ENCODE results near the gene DPM2.

The DPM2 gene

GRCh38 chr9:127943731-127944144, 6.1 kb upstream of the DPM2 start:
- peak; percentile 97 for TF ChIP-seq CTCF (IDR thresholded peaks at IDR 0.05; ENCODE audit: control insufficient read depth, insufficient read depth, low read depth, low read length, missing control alignments)
- no peak overlapping the region for H3K4me3 ChIP-seq (ENCODE audit: control insufficient read depth, low read depth, low read length)
- no peak for DNase-seq (ENCODE audit: low read depth)

GRCh38 chr9:127943011-127943662, 5.5 kb upstream of the DPM2 start:
- TF ChIP-seq CTCF (IDR thresholded peaks at IDR 0.05; ENCODE audit: control insufficient read depth, insufficient read depth, low read depth, low read length, missing control alignments), result no peak
- no peak overlapping the region for H3K4me3 ChIP-seq (ENCODE audit: control insufficient read depth, low read depth, low read length)
- DNase-seq (ENCODE audit: low read depth), result no peak

GRCh38 chr9:127942216-127943010, 4.8 kb upstream of the DPM2 start:
- no peak for DNase-seq (ENCODE audit: low read depth)
- no peak overlapping the region for H3K4me3 ChIP-seq (ENCODE audit: control insufficient read depth, low read depth, low read length)

GRCh38 chr9:127941961-127942215, 4.2 kb upstream of the DPM2 start:
- no peak for DNase-seq (ENCODE audit: low read depth)

More at GRCh38 chr9:127942216-127943010, 4.8 kb upstream of the DPM2 start:
- peak; percentile 88 for TF ChIP-seq CTCF (IDR thresholded peaks at IDR 0.05; ENCODE audit: control insufficient read depth, insufficient read depth, low read depth, low read length, missing control alignments)

GRCh38 chr9:127941062-127941960, 3.7 kb upstream of the DPM2 start:
- H3K4me3 ChIP-seq (ENCODE audit: control insufficient read depth, low read depth, low read length), result no peak overlapping the region
- TF ChIP-seq CTCF (IDR thresholded peaks at IDR 0.05; ENCODE audit: control insufficient read depth, insufficient read depth, low read depth, low read length, missing control alignments), result no peak

More at GRCh38 chr9:127941961-127942215, 4.2 kb upstream of the DPM2 start:
- H3K4me3 ChIP-seq (ENCODE audit: control insufficient read depth, low read depth, low read length), result no peak overlapping the region
- TF ChIP-seq CTCF (IDR thresholded peaks at IDR 0.05; ENCODE audit: control insufficient read depth, insufficient read depth, low read depth, low read length, missing control alignments), result no peak

GRCh38 chr9:127940593-127940992, 2.9 kb upstream of the DPM2 start:
- no peak for DNase-seq (ENCODE audit: low read depth)
- TF ChIP-seq CTCF (IDR thresholded peaks at IDR 0.05; ENCODE audit: control insufficient read depth, insufficient read depth, low read depth, low read length, missing control alignments), result no peak

More at GRCh38 chr9:127941062-127941960, 3.7 kb upstream of the DPM2 start:
- no peak for DNase-seq (ENCODE audit: low read depth)

More at GRCh38 chr9:127940593-127940992, 2.9 kb upstream of the DPM2 start:
- H3K4me3 ChIP-seq (ENCODE audit: control insufficient read depth, low read depth, low read length), result no peak overlapping the region
